CD8-positive, alpha-beta memory T cell (primary cell): ENCODE data around the gene TMEM266. TPM values are rescaled to one million over a fixed set of nuclear protein-coding genes. Genes with fewer than 3 reads are reported as not detected.
"Not testable (repeated sequence)": the region's sequence is repeated elsewhere in the genome, so short reads cannot be mapped to it uniquely, and the experiment has no call there.

Source experiments
- CTCF ChIA-PET: fragments of 350-600 bp; sonication (Branson Sonifier 250); formaldehyde crosslinking; loops from one replicate; lab custom pipeline; 2021; ENCODE audit warnings: antibody characterized with exemption; lab: Charles Lee
- POLR2A ChIA-PET: fragments of 350-600 bp; sonication (Branson Sonifier 250); formaldehyde crosslinking; loops from one replicate; lab custom pipeline; 2021; ENCODE audit warnings: antibody characterized with exemption; lab: Charles Lee
- DNase-seq, 5 donors: peaks; one replicate each; pipeline versions ENCODE4 v3.0.0 to v3.0.0-alpha.2; 2020 to 2022; ENCODE audit warnings: mixed read lengths in 1 of 5
- H3K27ac ChIP-seq: one replicate; pipeline ENCODE4 v1.7.0; 2013; ENCODE audit warnings: low read depth, mild to moderate bottlenecking, low read length, moderate library complexity
- H3K27me3 ChIP-seq: 2 replicates; pipeline ENCODE4 v1.7.0; 2013; ENCODE audit warnings: low read length, mild to moderate bottlenecking; ENCODE audit not compliant: insufficient read depth, poor library complexity, severe bottlenecking
- H3K36me3 ChIP-seq: 2 replicates; pipeline ENCODE4 v1.7.0; 2013; ENCODE audit warnings: mild to moderate bottlenecking, low read length, moderate library complexity; ENCODE audit not compliant: insufficient read depth
- H3K4me1 ChIP-seq: 2 replicates; pipeline ENCODE4 v1.7.0; 2013; ENCODE audit warnings: mild to moderate bottlenecking, low read length, moderate library complexity; ENCODE audit not compliant: insufficient read depth
- H3K4me3 ChIP-seq: 2 replicates; pipeline ENCODE4 v1.7.0; 2013; ENCODE audit warnings: mild to moderate bottlenecking, low read length
- H3K9me3 ChIP-seq: 2 replicates; pipeline ENCODE4 v1.7.0; 2013; ENCODE audit warnings: mild to moderate bottlenecking, low read length
- H3K27ac Mint-ChIP-seq, 8 donors: one replicate each; pipeline ENCODE4 v1.8.0; 2020 to 2021; ENCODE audit warnings: mixed read lengths in 8 of 8, mild to moderate bottlenecking in 6 of 8, inconsistent platforms in 3 of 8, moderate library complexity in 3 of 8
- H3K27me3 Mint-ChIP-seq, 2 donors: one replicate each; pipeline ENCODE4 v1.8.0; 2020 to 2021; ENCODE audit warnings: mixed read lengths in 2 of 2, mild to moderate bottlenecking in 1 of 2, moderate library complexity in 1 of 2
- H3K36me3 Mint-ChIP-seq, 3 donors: one replicate each; pipeline ENCODE4 v1.8.0; 2020 to 2021; ENCODE audit warnings: mixed read lengths in 3 of 3, inconsistent platforms in 1 of 3, mild to moderate bottlenecking in 1 of 3
- H3K4me1 Mint-ChIP-seq, 3 donors: one replicate each; pipeline ENCODE4 v1.8.0; 2020 to 2021; ENCODE audit warnings: mixed read lengths in 3 of 3, inconsistent platforms in 1 of 3, mild to moderate bottlenecking in 1 of 3
- H3K4me3 Mint-ChIP-seq, 7 donors: one replicate each; pipeline ENCODE4 v1.8.0; 2020 to 2021; ENCODE audit warnings: mixed read lengths in 7 of 7, mild to moderate bottlenecking in 6 of 7, moderate library complexity in 4 of 7, inconsistent platforms in 2 of 7
- H3K9me3 Mint-ChIP-seq, 5 donors: one replicate each; pipeline ENCODE4 v1.8.0; 2020 to 2022; ENCODE audit warnings: mixed read lengths in 5 of 5, mild to moderate bottlenecking in 3 of 5, moderate library complexity in 2 of 5, inconsistent platforms in 1 of 5
- polyA plus RNA-seq: library from polyadenylated mRNA; unstranded; fragments of 300-500 nt; fragmentation: Illumina TruSeq; gene quantifications from one replicate; pipeline ENCODE4 v1.2.3, GENCODE V29; 2021
- total RNA-seq, 2 experiments: library from RNA; stranded (reverse); gene quantifications; one replicate each; pipeline ENCODE4 v1.2.3, GENCODE V29; 2021

The TMEM266 gene
- total RNA-seq (under 1 TPM; 0.11 TPM), polyA plus RNA-seq (not detected)

- Mint-ChIP-seq H3K9me3 (no peaks in the 10 kb centered on the region), H3K27me3 (peaks cover 48 to 73% of the 10 kb centered on the region in 2 donors), H3K27ac (peak within 1 kb of the TSS in 5 of 8 donors; percentile 29 to 48 (median 44)), H3K4me3 (peak within 1 kb of the TSS; percentile 80 to 90 (median 85)), H3K36me3 (no peaks in the 10 kb centered on the region), H3K4me1 (peaks cover 17 to 29% (median 27%) of the 10 kb centered on the region in 3 donors)
- H3K4me1 ChIP-seq = peaks cover 19% of the 10 kb centered on the region
- no peak within 1 kb of the TSS for H3K27ac ChIP-seq
- H3K27me3 ChIP-seq = peaks cover 23% of the 10 kb centered on the region
- H3K9me3 ChIP-seq = no peaks in the 10 kb centered on the region
- ChIA-PET CTCF (interaction anchor here (0.6 to 2.5 kb wide), 9 partner anchors 8 to 1106 kb away, joined by 3 to 21 read pairs (median 3); no protein-coding TSS in a partner anchor), POLR2A (interaction anchor here (0.6 kb wide), 1 partner anchor 216 kb away, joined by 3 read pairs; no protein-coding TSS in a partner anchor)
- H3K4me3 ChIP-seq = peak within 1 kb of the TSS; percentile 8
- H3K36me3 ChIP-seq = no peaks in the 10 kb centered on the region
- no peak for DNase-seq
Observed at GRCh38 chr15:76059320-76060117, at the start of gene TMEM266. TMEM266 (plus strand) TSS chr15:76059985; CDS start chr15:76134264, 74,279 bp downstream.

GRCh38 chr15:76010613-76011012, 49.2 kb upstream of the TMEM266 start:
- POLR2A ChIA-PET = no interaction called here
- Histone ChIP-seq H3K9me3 (no peaks in the 10 kb centered on the region), H3K36me3 (no peaks in the 10 kb centered on the region), H3K4me3 (no peak overlapping the region), H3K27me3 (peaks cover 3% of the 10 kb centered on the region), H3K4me1 (no peaks in the 10 kb centered on the region), H3K27ac (no peak overlapping the region)
- CTCF ChIA-PET = no interaction called here
- Mint-ChIP-seq H3K27me3 (peaks cover 11 to 44% of the 10 kb centered on the region in 2 donors), H3K4me3 (no peak overlapping the region), H3K36me3 (no peaks in the 10 kb centered on the region), H3K4me1 (peaks cover 2 to 6% (median 6%) of the 10 kb centered on the region in 3 donors), H3K27ac (no peak overlapping the region), H3K9me3 (peaks cover 0 to 15% (median 7%) of the 10 kb centered on the region in 5 donors)
- DNase-seq = no peak

GRCh38 chr15:76011627-76012551, 47.9 kb upstream of the TMEM266 start, which contains the start of gene NRG4:
NRG4 (minus strand) TSS chr15:76012424; CDS start chr15:76011230, 1,194 bp downstream.
- Histone ChIP-seq H3K36me3 (no peaks in the 10 kb centered on the region), H3K4me3 (no peak within 1 kb of the TSS), H3K27ac (no peak within 1 kb of the TSS), H3K4me1 (no peaks in the 10 kb centered on the region), H3K27me3 (peaks cover 3% of the 10 kb centered on the region), H3K9me3 (no peaks in the 10 kb centered on the region)
- DNase-seq = no peak
- CTCF ChIA-PET = no interaction called here
- H3K36me3 Mint-ChIP-seq = peaks cover 0 to 7% (median 0%) of the 10 kb centered on the region in 3 donors
- H3K27me3 Mint-ChIP-seq = peaks cover 20 to 56% of the 10 kb centered on the region in 2 donors
- H3K27ac Mint-ChIP-seq = no peak within 1 kb of the TSS
- POLR2A ChIA-PET = no interaction called here
- H3K4me3 Mint-ChIP-seq = no peak within 1 kb of the TSS
- H3K4me1 Mint-ChIP-seq = peaks cover 2 to 6% (median 6%) of the 10 kb centered on the region in 3 donors
- peaks cover 6 to 21% (median 15%) of the 10 kb centered on the region in 5 donors for H3K9me3 Mint-ChIP-seq

GRCh38 chr15:76013470-76013869, 46.3 kb upstream of the TMEM266 start:
- H3K36me3 Mint-ChIP-seq = peaks cover 0 to 10% (median 2%) of the 10 kb centered on the region in 3 donors
- H3K4me1 Mint-ChIP-seq, H3K36me3 ChIP-seq, POLR2A ChIA-PET, H3K27me3 ChIP-seq, H3K27ac ChIP-seq, H3K4me3 Mint-ChIP-seq, H3K27ac Mint-ChIP-seq, DNase-seq, CTCF ChIA-PET, H3K9me3 ChIP-seq, H3K4me1 ChIP-seq, H3K4me3 ChIP-seq: not testable (repeated sequence)
- H3K27me3 Mint-ChIP-seq = peaks cover 32 to 60% of the 10 kb centered on the region in 2 donors
- H3K9me3 Mint-ChIP-seq = peaks cover 15 to 30% (median 29%) of the 10 kb centered on the region in 5 donors

- DNase-seq = no peak
- Histone ChIP-seq H3K4me1 (no peaks in the 10 kb centered on the region), H3K36me3 (no peaks in the 10 kb centered on the region), H3K27ac (no peak overlapping the region), H3K27me3 (peaks cover 4% of the 10 kb centered on the region), H3K9me3 (no peaks in the 10 kb centered on the region), H3K4me3 (no peak overlapping the region)
- Mint-ChIP-seq H3K27me3 (peaks cover 25 to 66% of the 10 kb centered on the region in 2 donors), H3K27ac (no peak overlapping the region), H3K9me3 (peaks cover 9 to 24% (median 20%) of the 10 kb centered on the region in 5 donors), H3K36me3 (peaks cover 0 to 15% (median 2%) of the 10 kb centered on the region in 3 donors), H3K4me1 (no peaks in the 10 kb centered on the region), H3K4me3 (no peak overlapping the region)
- ChIA-PET CTCF (no interaction called here), POLR2A (no interaction called here)
Observed at GRCh38 chr15:76024021-76024768, 35.6 kb upstream of the TMEM266 start.

- no peaks in the 10 kb centered on the region for H3K9me3 ChIP-seq
- Mint-ChIP-seq H3K4me3 (no peak overlapping the region), H3K4me1 (no peaks in the 10 kb centered on the region), H3K27ac (no peak overlapping the region), H3K36me3 (no peaks in the 10 kb centered on the region), H3K9me3 (peaks cover 0 to 10% (median 0%) of the 10 kb centered on the region in 5 donors), H3K27me3 (peaks cover 7 to 30% of the 10 kb centered on the region in 2 donors)
- no peaks in the 10 kb centered on the region for H3K36me3 ChIP-seq
- H3K4me1 ChIP-seq = no peaks in the 10 kb centered on the region
- no peaks in the 10 kb centered on the region for H3K27me3 ChIP-seq
- no peak overlapping the region for H3K27ac ChIP-seq
- no peak for DNase-seq
- H3K4me3 ChIP-seq = no peak overlapping the region
- CTCF ChIA-PET = no interaction called here
- POLR2A ChIA-PET = no interaction called here
Observed at GRCh38 chr15:76032046-76032445, 27.7 kb upstream of the TMEM266 start.

GRCh38 chr15:76033438-76033837, 26.3 kb upstream of the TMEM266 start:
- Histone ChIP-seq H3K9me3 (no peaks in the 10 kb centered on the region), H3K27ac (no peak overlapping the region), H3K4me3 (no peak overlapping the region), H3K4me1 (no peaks in the 10 kb centered on the region), H3K36me3 (no peaks in the 10 kb centered on the region), H3K27me3 (no peaks in the 10 kb centered on the region)
- CTCF ChIA-PET = no interaction called here
- no peak overlapping the region for H3K27ac Mint-ChIP-seq
- peaks cover 0 to 3% (median 0%) of the 10 kb centered on the region in 3 donors for H3K36me3 Mint-ChIP-seq
- POLR2A ChIA-PET = no interaction called here
- DNase-seq = no peak
- H3K9me3 Mint-ChIP-seq = peaks cover 0 to 4% (median 0%) of the 10 kb centered on the region in 5 donors
- no peaks in the 10 kb centered on the region for H3K4me1 Mint-ChIP-seq
- H3K4me3 Mint-ChIP-seq = no peak overlapping the region
- peaks cover 8 to 26% of the 10 kb centered on the region in 2 donors for H3K27me3 Mint-ChIP-seq
